ENCODE data around the gene KIAA1755.

KIAA1755 gene

GRCh38 chr20:38179846-38180245 lies 80.7 kb downstream of the KIAA1755 start:
- DNase-seq = no peak

DNA sequence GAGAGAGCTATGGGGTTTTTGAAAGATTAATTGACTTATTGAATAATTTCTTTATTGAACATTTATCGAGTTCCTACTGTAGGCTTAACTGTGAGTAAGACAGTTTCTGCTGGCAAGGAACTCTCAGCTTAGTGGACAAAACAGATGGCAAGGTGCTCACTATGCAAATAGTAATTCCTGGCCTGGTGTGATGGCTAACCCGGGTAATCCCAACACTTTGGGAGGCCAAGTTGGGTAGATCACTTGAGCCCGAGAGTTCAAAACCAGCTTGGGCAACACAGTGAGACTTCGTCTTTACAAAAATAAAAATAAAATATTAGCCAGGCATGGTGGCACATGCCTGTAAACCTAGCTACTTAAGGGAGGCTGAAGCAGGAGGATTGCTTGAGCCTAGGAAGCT lies 82.0 kb downstream of the KIAA1755 start:
- DNase-seq = no peak

DNA sequence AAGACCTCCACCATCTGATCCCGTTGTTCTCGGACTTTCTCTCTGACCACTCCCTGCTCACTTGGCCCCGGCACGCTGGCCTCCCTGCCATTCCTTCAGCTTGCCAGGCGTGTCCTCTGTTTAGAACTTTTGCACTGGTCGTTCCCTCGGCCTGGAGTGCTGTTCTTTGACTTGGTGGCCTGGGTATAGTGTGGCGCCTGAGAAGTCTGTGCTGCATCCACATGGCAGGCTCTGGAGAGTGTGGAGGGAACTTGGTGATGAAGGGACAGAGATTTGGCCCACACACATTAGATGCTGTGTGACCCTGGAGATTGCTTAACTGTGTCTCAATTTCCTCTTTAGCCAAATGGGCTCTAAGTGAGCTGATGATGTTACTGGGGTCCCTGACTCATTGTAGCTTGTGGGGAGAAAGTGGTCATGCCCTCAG lies 82.5 kb downstream of the KIAA1755 start:
- peak; percentile 29 for DNase-seq

GRCh38 chr20:38177201-38177600 lies 83.3 kb downstream of the KIAA1755 start:
- DNase-seq = no peak

DNA sequence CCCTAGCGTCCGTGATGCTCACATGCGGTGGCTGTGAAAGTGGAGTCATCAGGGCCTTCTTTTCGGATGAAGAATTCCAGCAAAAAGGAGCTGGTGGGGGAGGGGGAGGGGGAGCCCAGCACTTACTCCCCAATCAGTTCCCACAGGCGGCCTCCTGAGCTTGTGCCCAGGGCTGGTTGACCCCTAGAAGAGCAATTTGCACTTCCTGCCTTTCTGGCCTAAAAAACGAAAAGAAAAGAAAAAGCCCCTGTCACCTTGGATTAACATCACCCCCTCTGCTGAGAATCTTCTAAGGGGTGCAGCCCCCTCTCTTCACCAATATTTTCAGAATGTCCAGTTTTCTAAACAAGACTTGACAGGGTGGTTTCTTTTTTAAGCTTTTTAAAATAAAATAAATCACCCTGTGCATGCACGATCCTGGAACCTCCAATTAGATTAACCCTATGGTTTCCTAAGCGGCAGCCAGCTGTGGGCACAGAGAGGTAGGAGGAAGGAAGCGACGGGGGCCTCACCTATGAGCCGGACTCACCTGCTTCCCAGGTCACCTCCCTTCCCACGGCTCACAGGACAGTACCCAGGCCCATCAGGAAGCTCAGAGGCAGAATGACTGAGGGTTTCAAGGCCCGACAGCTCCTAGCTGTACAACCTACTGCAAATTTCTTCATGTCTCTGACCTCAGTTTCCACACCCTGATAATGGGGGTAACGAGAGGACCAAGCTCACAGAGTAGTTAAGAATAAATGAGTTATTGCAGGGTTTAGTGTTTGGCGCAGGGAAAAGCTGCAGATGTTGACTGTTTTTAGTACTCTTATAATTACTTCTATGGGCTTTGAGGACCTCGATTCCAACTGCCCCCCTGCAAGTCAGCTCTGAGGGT lies 85.0 kb downstream of the KIAA1755 start:
- no peak for DNase-seq

DNA sequence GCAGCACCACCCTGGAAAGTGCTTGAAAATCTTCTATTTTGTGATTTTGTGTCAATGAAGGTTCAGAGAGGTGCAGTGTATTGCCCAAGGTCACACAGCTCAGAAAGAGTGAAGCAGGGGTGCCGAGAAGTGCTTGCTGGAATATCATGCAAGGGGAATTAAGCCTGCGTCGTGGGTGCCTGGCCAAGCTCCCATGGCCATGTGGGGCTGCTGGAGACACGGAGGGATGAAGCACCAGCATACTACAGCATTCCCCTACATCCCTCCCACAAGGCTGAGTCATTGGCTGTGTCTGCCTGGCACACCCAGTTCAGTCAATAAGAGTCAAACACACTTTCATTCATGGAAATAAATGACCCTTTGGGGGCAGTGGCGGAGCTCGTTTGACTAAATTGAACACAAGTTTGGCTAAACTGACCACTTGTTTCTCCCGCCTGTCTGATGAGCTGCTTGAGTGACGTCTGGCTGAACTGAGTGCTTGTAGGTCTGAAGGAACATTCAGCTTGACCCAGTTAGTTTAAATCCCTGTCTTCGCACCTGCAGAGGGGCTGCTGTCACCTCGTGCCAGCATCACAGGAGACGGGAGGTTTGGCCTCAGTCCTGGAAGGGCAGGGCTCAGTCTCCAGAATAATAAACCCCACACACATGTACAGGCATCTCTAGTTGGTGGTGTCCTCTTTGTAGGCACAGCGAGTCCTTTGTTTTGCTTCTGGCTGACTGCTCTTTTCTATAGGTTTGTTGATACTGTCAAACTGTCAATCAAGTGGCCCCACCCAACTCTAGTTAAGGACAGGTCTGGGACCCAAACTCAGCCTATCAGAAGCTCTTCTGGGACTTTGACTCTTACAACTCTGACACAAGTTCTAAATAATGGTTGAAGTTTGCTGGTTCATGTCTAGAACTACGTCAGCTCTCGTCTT lies 87.0 kb downstream of the KIAA1755 start:
- no peak for DNase-seq

GRCh38 chr20:38172408-38172807 lies 88.1 kb downstream of the KIAA1755 start:
- no peak for DNase-seq

GRCh38 chr20:38171675-38172043 lies 88.9 kb downstream of the KIAA1755 start:
- no peak for DNase-seq

GRCh38 chr20:38170826-38171674 lies 89.5 kb downstream of the KIAA1755 start:
- DNase-seq = no peak

GRCh38 chr20:38170219-38170825 lies 90.2 kb downstream of the KIAA1755 start:
- no peak for DNase-seq

GRCh38 chr20:38169636-38170193 lies 90.8 kb downstream of the KIAA1755 start:
- DNase-seq = no peak

DNA sequence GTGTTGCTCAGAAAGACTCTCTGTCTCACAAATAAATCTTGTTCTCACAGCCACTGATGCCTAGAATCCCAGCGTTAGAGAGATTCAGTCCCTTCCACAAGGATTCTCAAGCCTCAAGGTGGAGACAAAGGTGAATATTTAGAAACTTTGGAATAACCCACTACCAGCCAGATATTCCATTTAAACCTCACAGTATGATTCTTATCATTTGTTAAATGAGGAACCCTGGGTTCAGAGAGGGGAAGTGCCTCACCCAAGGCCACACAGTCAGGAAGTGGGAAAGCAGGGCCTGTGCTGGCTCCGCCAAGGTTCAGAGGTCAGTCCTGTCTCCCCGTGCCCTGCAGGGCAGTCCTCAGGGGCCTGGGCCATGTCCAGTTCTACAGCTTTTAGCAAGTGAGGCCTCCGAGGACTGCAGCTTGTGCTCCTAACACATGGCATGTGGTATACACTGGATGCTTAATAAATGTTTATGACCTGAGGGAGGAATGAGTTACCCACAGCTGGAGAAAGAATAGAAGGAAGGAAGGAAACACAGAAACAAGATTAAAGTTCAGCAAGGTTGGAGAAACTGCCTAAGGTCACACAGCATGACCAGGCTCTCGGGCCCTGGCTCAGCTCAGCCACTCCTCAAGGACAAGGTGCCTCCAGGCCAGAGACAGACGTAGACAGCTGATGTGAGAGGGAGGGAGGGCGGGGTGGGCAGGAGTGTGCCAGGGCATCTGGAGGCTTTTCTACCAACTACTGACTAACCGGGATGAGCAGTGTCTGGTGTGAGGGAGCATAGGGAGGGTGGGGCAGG lies 91.5 kb downstream of the KIAA1755 start:
- DNase-seq = no peak

GRCh38 chr20:38167851-38168760 lies 92.4 kb downstream of the KIAA1755 start:
- peak; percentile 27 for DNase-seq

- DNase-seq = no peak
Measured at GRCh38 chr20:38167328-38167850, 93.1 kb downstream of the KIAA1755 start.

- no peak for DNase-seq
Measured at GRCh38 chr20:38166703-38167233, 93.8 kb downstream of the KIAA1755 start.

- no peak for DNase-seq
Measured at GRCh38 chr20:38165966-38166702, 94.4 kb downstream of the KIAA1755 start.

- DNase-seq = no peak
Measured at GRCh38 chr20:38165089-38165965, 95.2 kb downstream of the KIAA1755 start, which contains the start of gene TGM2. TGM2 (minus strand) TSS chr20:38165270; CDS start chr20:38165198, 72 bp downstream.
